H9 (cell line): ENCODE results near the gene FBH1. TPM values are rescaled to one million over a fixed set of nuclear protein-coding genes. Genes with fewer than 3 reads are reported as not detected.

Experiments
- DNase-seq: peaks from one replicate; pipeline ENCODE4 v3.0.0-alpha.2; 2017
- H2AFZ ChIP-seq: one replicate; pipeline ENCODE4 v1.6.1; 2013; ENCODE audit warnings: mild to moderate bottlenecking, low read length, control low read depth, moderate library complexity
- H2AK5ac ChIP-seq: 2 replicates; pipeline ENCODE4 v1.6.1; 2013; ENCODE audit warnings: low read length, control low read depth, mixed read lengths; ENCODE audit not compliant: insufficient read length
- H2BK120ac ChIP-seq: one replicate; pipeline ENCODE4 v1.6.1; 2013; ENCODE audit warnings: low read depth, mild to moderate bottlenecking, low read length, control low read depth, inconsistent platforms; ENCODE audit not compliant: poor library complexity, severe bottlenecking
- H2BK12ac ChIP-seq: 2 replicates; pipeline ENCODE4 v1.6.1; 2013; ENCODE audit warnings: low read length, control low read depth, mixed read lengths, low read depth; ENCODE audit not compliant: insufficient read length
- H2BK15ac ChIP-seq: 2 replicates; pipeline ENCODE4 v1.6.1; 2013; ENCODE audit warnings: low read depth, low read length, control low read depth
- H2BK20ac ChIP-seq: one replicate; pipeline ENCODE4 v1.6.1; 2013; ENCODE audit warnings: low read depth, mild to moderate bottlenecking, low read length, control low read depth, inconsistent platforms; ENCODE audit not compliant: poor library complexity, severe bottlenecking
- H2BK5ac ChIP-seq: 2 replicates; pipeline ENCODE4 v1.6.1; 2013; ENCODE audit warnings: low read length, control low read depth, mixed read lengths; ENCODE audit not compliant: insufficient read length
- H3K14ac ChIP-seq: 2 replicates; pipeline ENCODE4 v1.6.1; 2013; ENCODE audit warnings: low read length, control low read depth; ENCODE audit not compliant: insufficient read depth
- H3K18ac ChIP-seq: 2 replicates; pipeline ENCODE4 v1.6.1; 2013; ENCODE audit warnings: low read depth, mild to moderate bottlenecking, mixed read lengths, low read length, control low read depth; ENCODE audit not compliant: insufficient read length
- H3K23ac ChIP-seq: 2 replicates; pipeline ENCODE4 v1.6.1; 2013; ENCODE audit warnings: low read length, control low read depth, mixed read lengths, low read depth; ENCODE audit not compliant: insufficient read length
- H3K23me2 ChIP-seq: 2 replicates; pipeline ENCODE4 v1.6.1; 2013; ENCODE audit warnings: low read depth, mild to moderate bottlenecking, mixed read lengths, low read length, control low read depth; ENCODE audit not compliant: insufficient read length, poor library complexity, severe bottlenecking
- H3K27ac ChIP-seq: 2 replicates; pipeline ENCODE4 v1.5.1; 2013; ENCODE audit warnings: low read length, control low read depth, mixed read lengths, low read depth; ENCODE audit not compliant: insufficient read length
- H3K27me3 ChIP-seq: 2 replicates; pipeline ENCODE4 v1.6.1; 2013; ENCODE audit warnings: low read length, control low read depth, inconsistent platforms; ENCODE audit not compliant: insufficient read depth
- H3K4ac ChIP-seq: 2 replicates; pipeline ENCODE4 v1.6.1; 2013; ENCODE audit warnings: low read depth, mild to moderate bottlenecking, control low read depth, inconsistent platforms, low read length, moderate library complexity
- H3K4me1 ChIP-seq: 2 replicates; pipeline ENCODE4 v1.6.1; 2013; ENCODE audit warnings: low read length, control low read depth, inconsistent platforms; ENCODE audit not compliant: insufficient read depth
- H3K4me2 ChIP-seq: 2 replicates; pipeline ENCODE4 v1.6.1; 2013; ENCODE audit warnings: low read length, control low read depth, mixed read lengths; ENCODE audit not compliant: insufficient read length, insufficient read depth
- H3K56ac ChIP-seq: 2 replicates; pipeline ENCODE4 v1.6.1; 2013; ENCODE audit warnings: low read depth, mild to moderate bottlenecking, mixed read lengths, low read length, control low read depth; ENCODE audit not compliant: insufficient read length
- H3K79me1 ChIP-seq: 2 replicates; pipeline ENCODE4 v1.6.1; 2013; ENCODE audit warnings: low read depth, mild to moderate bottlenecking, moderate library complexity, low read length, control low read depth, inconsistent platforms; ENCODE audit not compliant: insufficient read depth, poor library complexity, severe bottlenecking
- H3K79me2 ChIP-seq: 2 replicates; pipeline ENCODE4 v1.6.1; 2013; ENCODE audit warnings: low read length, control low read depth, inconsistent platforms; ENCODE audit not compliant: insufficient read depth
- H3K9ac ChIP-seq: 2 replicates; pipeline ENCODE4 v1.6.1; 2013; ENCODE audit warnings: low read length, control low read depth, mixed read lengths; ENCODE audit not compliant: insufficient read length; ENCODE audit errors: extremely low read depth
- H3K9me3 ChIP-seq: one replicate; pipeline ENCODE4 v1.6.1; 2013; ENCODE audit warnings: low read depth, low read length, inconsistent platforms; ENCODE audit not compliant: control insufficient read depth
- H3T11ph ChIP-seq: one replicate; pipeline ENCODE4 v1.6.1; 2013; ENCODE audit warnings: mild to moderate bottlenecking, low read length, control low read depth, inconsistent platforms
- H4K20me1 ChIP-seq: one replicate; pipeline ENCODE4 v1.6.1; 2013; ENCODE audit not compliant: control insufficient read depth, insufficient read length, insufficient read depth
- H4K5ac ChIP-seq: 2 replicates; pipeline ENCODE4 v1.6.1; 2013; ENCODE audit warnings: low read depth, mild to moderate bottlenecking, mixed read lengths, low read length, control low read depth; ENCODE audit not compliant: insufficient read length
- H4K8ac ChIP-seq: replicated peaks from 2 replicates; pipeline ENCODE4 v1.6.1; 2013; ENCODE audit warnings: low read length, control low read depth, mixed read lengths, low read depth; ENCODE audit not compliant: insufficient read length
- H4K91ac ChIP-seq: 2 replicates; pipeline ENCODE4 v1.6.1; 2013; ENCODE audit warnings: low read depth, mild to moderate bottlenecking, moderate library complexity, mixed read lengths, low read length, control low read depth; ENCODE audit not compliant: insufficient read length
- H3K27ac Mint-ChIP-seq, 3 experiments: 2 replicates in 2 of 3; 3 replicates in 1 of 3; pipeline ENCODE4 v1.8.0; 2020 to 2021; ENCODE audit warnings: mixed read lengths in 3 of 3, mild to moderate bottlenecking in 1 of 3, moderate library complexity in 1 of 3
- H3K27me3 Mint-ChIP-seq: 2 replicates; pipeline ENCODE4 v1.8.0; 2021; ENCODE audit warnings: low read depth, mild to moderate bottlenecking, moderate library complexity, mixed read lengths
- H3K36me3 Mint-ChIP-seq, 3 experiments: 2 replicates in 2 of 3; 3 replicates in 1 of 3; pipeline ENCODE4 v1.8.0; 2020 to 2021; ENCODE audit warnings: low read depth in 3 of 3, mixed read lengths in 3 of 3; ENCODE audit not compliant: insufficient read depth in 1 of 3
- H3K4me1 Mint-ChIP-seq, 2 experiments: 2 replicates each; pipeline ENCODE4 v1.8.0; 2020; ENCODE audit warnings: mixed read lengths in 2 of 2
- H3K4me3 Mint-ChIP-seq, 2 experiments: 2 replicates in 1 of 2; 3 replicates in 1 of 2; pipeline ENCODE4 v1.8.0; 2020 to 2021; ENCODE audit warnings: mild to moderate bottlenecking in 2 of 2, mixed read lengths in 2 of 2, moderate library complexity in 1 of 2
- H3K9me3 Mint-ChIP-seq, 2 experiments: 2 replicates in 1 of 2; 3 replicates in 1 of 2; pipeline ENCODE4 v1.8.0; 2020; ENCODE audit warnings: mild to moderate bottlenecking in 2 of 2, mixed read lengths in 2 of 2, moderate library complexity in 1 of 2
- WGBS: extraction: QIAGEN DNeasy Blood & Tissue Kit; methylation state at CpG from one replicate; pipeline ENCODE4 v1.1.7; 2013; ENCODE audit warnings: missing lambda C conversion rate, low lambda C conversion rate, mixed read lengths; ENCODE audit not compliant: insufficient read length; ENCODE audit errors: extremely low coverage; 5-methylcytosine and 5-hydroxymethylcytosine counted together
- total RNA-seq: library from RNA; stranded (reverse); gene quantifications from 2 replicates; pipeline ENCODE4 v1.2.1, GENCODE V29; 2021
- TF ChIP-seq, protein P1 (sequence below): fragments of 200-600 bp; sonication (generic); conservative IDR thresholded peaks from 3 replicates; pipeline ENCODE4 v1.8.0; 2021; ENCODE audit warnings: antibody characterized with exemption, mild to moderate bottlenecking

The FBH1 gene
- total RNA-seq, 1 experiment from 2014 or later: 52.2 TPM

DNA sequence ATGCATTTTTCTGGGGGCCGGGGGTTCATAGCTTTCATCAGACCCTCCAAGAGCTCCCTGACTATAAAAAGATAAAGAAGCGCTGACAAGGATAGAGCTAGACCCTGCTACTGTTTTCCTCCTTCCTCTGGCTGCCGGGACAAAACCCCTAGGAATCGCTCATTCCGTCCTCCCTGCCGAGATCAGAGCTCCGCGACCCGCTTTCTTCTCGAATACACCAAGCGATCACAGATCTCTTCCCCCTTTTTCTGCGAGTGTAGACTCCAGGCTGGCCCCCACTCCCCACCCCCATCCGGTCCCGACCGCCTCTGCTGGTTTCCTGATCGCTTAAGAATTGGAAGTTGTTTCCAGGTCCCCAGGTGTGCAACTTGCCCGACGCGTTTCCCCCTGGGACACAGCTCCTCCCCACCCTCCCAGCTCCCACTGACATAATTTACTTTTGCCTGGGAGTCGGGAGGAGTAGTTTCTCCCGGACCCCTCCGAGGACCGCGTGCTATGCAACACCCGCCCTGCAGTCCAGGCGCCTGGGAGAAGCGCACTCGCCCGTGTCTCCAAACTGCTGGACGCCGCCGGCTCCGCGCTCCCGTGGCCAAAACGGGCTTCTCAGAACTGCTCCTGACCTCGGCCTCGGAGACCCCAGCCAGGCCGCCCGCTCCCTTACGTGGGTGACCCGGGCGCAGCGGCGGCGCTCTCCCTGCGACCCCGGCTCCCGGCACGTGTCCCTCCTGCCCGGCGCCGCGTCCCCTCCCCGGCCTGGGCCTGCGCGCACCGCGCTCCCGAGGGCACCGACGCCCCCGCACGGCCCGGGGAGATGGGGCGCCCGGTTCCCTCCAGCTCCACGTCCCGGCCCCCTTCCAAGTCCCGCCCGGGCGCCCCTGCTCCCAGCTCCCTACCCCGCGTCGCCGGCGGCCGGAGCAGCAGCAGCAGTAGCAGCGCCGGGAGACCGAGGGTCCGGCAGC lies 86.7 kb downstream of the FBH1 start:
- no peaks in the 10 kb centered on the region for H3K79me1 ChIP-seq
- no peak overlapping the region for H3K56ac ChIP-seq
- Mint-ChIP-seq H3K4me3 (peak overlapping the region; percentile 72 to 90), H3K27me3 (peaks cover 73% of the 10 kb centered on the region), H3K27ac (no peak overlapping the region), H3K9me3 (no peaks in the 10 kb centered on the region; a peak in 1 of 5 replicates), H3K4me1 (peaks cover 7 to 9% of the 10 kb centered on the region in 2 experiments), H3K36me3 (peaks cover 0 to 2% (median 0%) of the 10 kb centered on the region in 3 experiments; a peak in 2 of 7 replicates)
- H3K23me2 ChIP-seq: no peaks in the 10 kb centered on the region
- TF ChIP-seq, protein P1, sequence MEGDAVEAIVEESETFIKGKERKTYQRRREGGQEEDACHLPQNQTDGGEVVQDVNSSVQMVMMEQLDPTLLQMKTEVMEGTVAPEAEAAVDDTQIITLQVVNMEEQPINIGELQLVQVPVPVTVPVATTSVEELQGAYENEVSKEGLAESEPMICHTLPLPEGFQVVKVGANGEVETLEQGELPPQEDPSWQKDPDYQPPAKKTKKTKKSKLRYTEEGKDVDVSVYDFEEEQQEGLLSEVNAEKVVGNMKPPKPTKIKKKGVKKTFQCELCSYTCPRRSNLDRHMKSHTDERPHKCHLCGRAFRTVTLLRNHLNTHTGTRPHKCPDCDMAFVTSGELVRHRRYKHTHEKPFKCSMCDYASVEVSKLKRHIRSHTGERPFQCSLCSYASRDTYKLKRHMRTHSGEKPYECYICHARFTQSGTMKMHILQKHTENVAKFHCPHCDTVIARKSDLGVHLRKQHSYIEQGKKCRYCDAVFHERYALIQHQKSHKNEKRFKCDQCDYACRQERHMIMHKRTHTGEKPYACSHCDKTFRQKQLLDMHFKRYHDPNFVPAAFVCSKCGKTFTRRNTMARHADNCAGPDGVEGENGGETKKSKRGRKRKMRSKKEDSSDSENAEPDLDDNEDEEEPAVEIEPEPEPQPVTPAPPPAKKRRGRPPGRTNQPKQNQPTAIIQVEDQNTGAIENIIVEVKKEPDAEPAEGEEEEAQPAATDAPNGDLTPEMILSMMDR: no peak
- peak; percentile 57 for DNase-seq
- H3K23ac ChIP-seq: no peak overlapping the region
- H3K18ac ChIP-seq: no peak overlapping the region
- no peak overlapping the region for H2AK5ac ChIP-seq
- H3K79me2 ChIP-seq: no peaks in the 10 kb centered on the region
- H2BK12ac ChIP-seq: no peak overlapping the region
- H3K14ac ChIP-seq: no peak overlapping the region
- H3K4me1 ChIP-seq: no peaks in the 10 kb centered on the region; the same call in 1 of the 2 replicates
- H2BK20ac ChIP-seq: no peak overlapping the region
- no CpG with 5 or more reads among the region's 82 CpGs for WGBS
- peaks cover 10% of the 10 kb centered on the region; the same call in 1 of the 2 replicates for H3K27me3 ChIP-seq
- H4K91ac ChIP-seq: no peak overlapping the region
- no peak overlapping the region for H2BK15ac ChIP-seq
- H4K20me1 ChIP-seq: no peaks in the 10 kb centered on the region
- H3K9ac ChIP-seq: no peak overlapping the region
- H2BK120ac ChIP-seq: no peak overlapping the region
- no peak overlapping the region for H4K5ac ChIP-seq
- H3T11ph ChIP-seq: no peak overlapping the region
- no peak overlapping the region for H3K27ac ChIP-seq
- no peak overlapping the region for H2BK5ac ChIP-seq
- peak overlapping the region; percentile 48 for H3K4me2 ChIP-seq
- H4K8ac ChIP-seq: no peak overlapping the region
- H3K4ac ChIP-seq: no peak overlapping the region
- no peaks in the 10 kb centered on the region for H3K9me3 ChIP-seq
- H2AFZ ChIP-seq: no peak overlapping the region
